Body of pancreas (tissue), 4 donors: ENCODE results near the gene ESPL1. TPM values are rescaled to one million over a fixed set of nuclear protein-coding genes. Genes with fewer than 3 reads are reported as not detected.

Source experiments
- ATAC-seq: fragments of 150-250 bp; one replicate; pipeline ENCODE4 v1.9.1; 2016
- DNase-seq, 4 donors: peaks; one replicate each; pipeline ENCODE4 v3.0.0-alpha.2; 2019
- H3K27ac ChIP-seq, 4 donors: fragments of 200-600 bp; sonication (generic); 1 replicate in 3 of 4; 2 replicates in 1 of 4; pipeline versions ENCODE4 v1.5.1 to v1.6.1; 2016 to 2019; ENCODE audit warnings: mild to moderate bottlenecking in 1 of 4, mixed read lengths in 1 of 4, moderate library complexity in 1 of 4
- H3K27me3 ChIP-seq, 2 donors: fragments of 200-600 bp; sonication (generic); one replicate each; pipeline ENCODE4 v1.6.0; 2016; ENCODE audit warnings: mild to moderate bottlenecking in 1 of 2
- H3K36me3 ChIP-seq, 2 donors: fragments of 200-600 bp; sonication (generic); replicated peaks in 1 of 2; 2 replicates each; pipeline ENCODE4 v1.5.1; 2016; ENCODE audit warnings: low read depth in 2 of 2; ENCODE audit not compliant: insufficient read depth in 1 of 2
- H3K4me1 ChIP-seq: fragments of 200-600 bp; sonication (generic); one replicate; pipeline ENCODE4 v1.6.0; 2016
- H3K4me3 ChIP-seq, 2 donors: fragments of 200-600 bp; sonication (generic); 1 replicate in 1 of 2; 2 replicates in 1 of 2; pipeline ENCODE4 v1.5.1; 2016 to 2019
- H3K9me3 ChIP-seq, 3 donors: fragments of 200-600 bp; sonication (generic); 1 replicate in 2 of 3; 2 replicates in 1 of 3; pipeline ENCODE4 v1.5.1; 2016
- POLR2A ChIP-seq, 3 donors: fragments of 450-650 bp; IDR thresholded peaks; one replicate each; pipeline ENCODE4 v1.6.1; 2016; ENCODE audit warnings: antibody characterized with exemption in 3 of 3, mild to moderate bottlenecking in 2 of 3
- WGBS, 2 donors: methylation state at CpG; one replicate each; pipeline ENCODE4 v1.1.5; 2017; 5-methylcytosine and 5-hydroxymethylcytosine counted together
- intact Hi-C: fragments of 100-400 bp; cut with DNase I; formaldehyde crosslinking; loops from one replicate; pipeline ENCODE4 v1.15.1; 2023
- total RNA-seq, 2 donors: library from RNA; depleted of rRNA; stranded (reverse); fragments of >200 nt; gene quantifications; one replicate each; pipeline ENCODE4 v1.1.0, GENCODE V29; 2016
- TF ChIP-seq, protein P1 (sequence below), 7 experiments: fragments of 450-650 bp in 4 of 7; fragments of 200-600 bp in 3 of 7; sonication (generic) in 3 of 7; IDR thresholded peaks; one replicate each; pipeline ENCODE4 v1.5.1; 2016 to 2019; ENCODE audit warnings: antibody characterized with exemption in 7 of 7

The ESPL1 gene
- total RNA-seq, 2 donors from 2014 or later, result not detected

DNA sequence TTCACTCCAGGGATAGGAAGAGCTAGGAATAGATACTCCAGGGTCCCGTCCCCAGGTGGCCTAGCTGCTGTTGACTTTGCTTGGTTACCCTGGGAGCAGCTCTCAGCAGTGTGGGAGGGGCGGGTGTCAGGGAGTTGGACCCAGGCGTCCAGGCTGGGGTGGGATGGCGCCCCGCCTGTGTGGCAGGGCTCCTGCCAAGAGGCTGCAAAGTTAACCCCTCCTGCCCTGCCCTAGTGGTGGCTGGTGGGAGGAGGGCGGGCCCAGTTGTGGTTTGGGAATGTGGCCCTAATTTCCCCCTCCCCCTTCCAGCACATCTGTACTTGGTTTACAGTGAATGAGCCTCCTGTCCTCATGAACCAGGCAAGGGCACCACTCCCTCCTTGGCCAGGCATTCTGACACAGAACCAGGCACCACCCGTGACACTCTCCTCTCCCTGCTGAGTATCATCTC is 34.4 kb upstream of the ESPL1 start:
- H3K4me3 ChIP-seq, result no peak overlapping the region
- no peak for ATAC-seq
- no peaks in the 10 kb centered on the region for H3K27me3 ChIP-seq
- intact Hi-C loops, result no loop called here
- H3K27ac ChIP-seq, result no peak overlapping the region
- DNase-seq, result no peak
- peaks cover 30% of the 10 kb centered on the region for H3K4me1 ChIP-seq
- WGBS, 2 donors, result 34 to 60% methylated on average over 3 to 6 of the region's 7 CpGs
- H3K9me3 ChIP-seq, result no peaks in the 10 kb centered on the region
- TF ChIP-seq, protein P1, sequence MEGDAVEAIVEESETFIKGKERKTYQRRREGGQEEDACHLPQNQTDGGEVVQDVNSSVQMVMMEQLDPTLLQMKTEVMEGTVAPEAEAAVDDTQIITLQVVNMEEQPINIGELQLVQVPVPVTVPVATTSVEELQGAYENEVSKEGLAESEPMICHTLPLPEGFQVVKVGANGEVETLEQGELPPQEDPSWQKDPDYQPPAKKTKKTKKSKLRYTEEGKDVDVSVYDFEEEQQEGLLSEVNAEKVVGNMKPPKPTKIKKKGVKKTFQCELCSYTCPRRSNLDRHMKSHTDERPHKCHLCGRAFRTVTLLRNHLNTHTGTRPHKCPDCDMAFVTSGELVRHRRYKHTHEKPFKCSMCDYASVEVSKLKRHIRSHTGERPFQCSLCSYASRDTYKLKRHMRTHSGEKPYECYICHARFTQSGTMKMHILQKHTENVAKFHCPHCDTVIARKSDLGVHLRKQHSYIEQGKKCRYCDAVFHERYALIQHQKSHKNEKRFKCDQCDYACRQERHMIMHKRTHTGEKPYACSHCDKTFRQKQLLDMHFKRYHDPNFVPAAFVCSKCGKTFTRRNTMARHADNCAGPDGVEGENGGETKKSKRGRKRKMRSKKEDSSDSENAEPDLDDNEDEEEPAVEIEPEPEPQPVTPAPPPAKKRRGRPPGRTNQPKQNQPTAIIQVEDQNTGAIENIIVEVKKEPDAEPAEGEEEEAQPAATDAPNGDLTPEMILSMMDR (IDR thresholded peaks at IDR 0.05), result no peak
- no peak for TF ChIP-seq POLR2A (IDR thresholded peaks at IDR 0.05)
- H3K36me3 ChIP-seq, result no peaks in the 10 kb centered on the region

DNA sequence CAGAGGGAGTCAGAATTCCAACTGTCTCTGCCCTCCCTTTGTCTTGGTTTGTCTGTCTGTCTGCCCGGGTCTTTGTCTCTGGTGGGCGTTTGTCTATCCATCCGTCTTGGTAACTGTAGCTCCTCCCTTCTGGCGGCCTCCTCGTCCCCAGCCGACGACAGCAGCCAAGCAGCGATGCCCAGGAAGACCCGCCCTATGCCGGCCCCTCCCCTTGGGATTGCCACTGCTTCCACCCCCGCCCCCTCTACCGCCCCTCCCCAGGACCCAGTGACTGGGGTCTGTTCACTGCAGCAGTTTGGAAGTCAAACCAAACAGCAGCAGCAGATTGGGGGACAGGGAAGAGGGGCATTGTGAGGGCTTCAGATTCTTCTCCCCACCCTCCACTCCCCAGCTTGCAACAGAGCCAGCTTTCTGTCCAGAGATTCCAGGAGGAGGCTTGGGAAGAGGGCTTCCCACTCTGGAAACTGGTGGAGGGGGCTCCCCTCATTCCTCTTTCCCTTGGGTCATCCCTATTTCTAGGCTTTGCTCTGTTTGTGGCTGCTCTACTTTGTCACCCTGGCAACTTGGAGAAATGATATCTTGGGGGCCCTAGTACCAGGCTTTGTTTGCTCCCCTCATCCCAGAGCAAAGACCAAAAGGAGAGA is 33.7 kb upstream of the ESPL1 start:
- intact Hi-C loops, result no loop called here
- DNase-seq, result no peak
- TF ChIP-seq, protein P1 (IDR thresholded peaks at IDR 0.05), result no peak
- no peak for TF ChIP-seq POLR2A (IDR thresholded peaks at IDR 0.05)
- Histone ChIP-seq H3K4me1 (peaks cover 30% of the 10 kb centered on the region), H3K36me3 (no peaks in the 10 kb centered on the region), H3K27me3 (no peaks in the 10 kb centered on the region), H3K4me3 (no peak overlapping the region), H3K9me3 (no peaks in the 10 kb centered on the region), H3K27ac (no peak overlapping the region)
- 9 to 15% methylated on average over 8 to 10 of the region's 12 CpGs for WGBS, 2 donors
- no peak for ATAC-seq

DNA sequence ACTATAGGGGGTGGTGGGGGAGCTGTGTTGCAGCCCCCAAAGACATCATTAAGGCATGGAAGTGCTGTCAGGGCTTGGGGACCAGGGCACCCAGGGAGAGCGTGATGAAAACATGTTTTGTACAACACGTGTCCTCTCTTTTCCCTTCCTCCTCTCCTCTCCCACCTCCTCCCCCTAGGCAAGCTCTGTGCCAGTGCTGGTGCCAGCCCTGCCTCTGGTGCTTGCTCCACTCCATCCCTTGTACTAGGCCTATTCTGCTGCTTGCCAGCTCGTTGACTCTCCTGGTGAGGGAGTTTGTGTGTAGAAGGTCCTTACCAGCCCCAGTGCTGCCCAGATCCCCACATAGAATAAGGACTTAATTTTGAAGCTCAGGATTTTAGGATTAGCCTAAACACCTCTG is 32.9 kb upstream of the ESPL1 start:
- no peak overlapping the region for H3K27ac ChIP-seq
- WGBS, 2 donors, result 44 to 50% methylated on average over 3 of the region's 3 CpGs
- no peak for DNase-seq
- no peaks in the 10 kb centered on the region for H3K27me3 ChIP-seq
- H3K9me3 ChIP-seq, result no peaks in the 10 kb centered on the region
- ATAC-seq, result no peak
- peaks cover 27% of the 10 kb centered on the region for H3K4me1 ChIP-seq
- TF ChIP-seq, protein P1 (IDR thresholded peaks at IDR 0.05), result no peak
- TF ChIP-seq POLR2A (IDR thresholded peaks at IDR 0.05), result no peak
- H3K4me3 ChIP-seq, result no peak overlapping the region
- H3K36me3 ChIP-seq, result no peaks in the 10 kb centered on the region
- intact Hi-C loops, result no loop called here

DNA sequence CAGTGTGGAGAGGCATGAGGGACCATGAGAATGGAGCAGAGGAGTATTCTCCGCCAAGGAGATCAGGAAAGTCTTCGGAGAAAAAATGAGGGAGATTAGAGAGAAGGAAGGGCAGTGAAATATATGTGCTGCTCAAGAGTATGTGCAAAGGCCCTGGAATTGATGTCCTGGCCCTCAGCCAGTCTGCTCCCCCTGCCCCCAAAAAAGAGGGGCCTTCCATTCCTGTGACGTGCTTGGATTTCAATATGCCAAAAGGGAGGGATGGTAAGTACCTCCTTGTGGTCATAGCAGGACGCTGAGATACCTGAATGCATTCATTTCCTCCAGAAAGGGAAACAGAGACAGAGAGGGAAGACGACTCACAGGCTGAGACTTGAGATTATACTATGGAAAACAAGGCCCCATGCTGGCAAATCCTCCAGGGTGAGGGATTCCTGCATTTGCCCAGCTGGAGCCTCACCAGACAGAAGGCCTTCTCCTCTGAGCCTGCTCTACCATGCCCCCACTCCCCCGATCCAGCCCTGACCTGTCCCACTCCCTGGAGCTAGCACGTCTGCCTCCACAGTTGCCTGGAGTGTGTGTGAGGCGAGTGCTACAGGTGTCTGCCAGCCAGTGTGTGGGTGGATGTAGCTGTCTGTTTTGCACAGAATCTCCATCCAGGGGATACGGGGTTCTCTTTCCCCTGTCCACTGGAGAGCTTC is 32.2 kb upstream of the ESPL1 start:
- H3K9me3 ChIP-seq, result no peaks in the 10 kb centered on the region
- no peak overlapping the region for H3K4me3 ChIP-seq
- H3K27ac ChIP-seq, result no peak overlapping the region
- no peaks in the 10 kb centered on the region for H3K36me3 ChIP-seq
- intact Hi-C loops, result no loop called here
- H3K27me3 ChIP-seq, result no peaks in the 10 kb centered on the region
- ATAC-seq (no peak), DNase-seq (no peak)
- no peak for TF ChIP-seq POLR2A (IDR thresholded peaks at IDR 0.05)
- TF ChIP-seq, protein P1 (IDR thresholded peaks at IDR 0.05), result no peak
- peaks cover 23% of the 10 kb centered on the region for H3K4me1 ChIP-seq
- WGBS, 2 donors, result 82% methylated on average over 9 of the region's 9 CpGs
